K562 (cell line): Measurements from ENCODE around the gene ACADVL. TPM values are rescaled to one million over a fixed set of nuclear protein-coding genes. Genes with fewer than 3 reads are reported as not detected.

ENCODE experiments used
- CBFA2T3 ChIP-seq: fragments of 450-650 bp; IDR thresholded peaks from 2 replicates; pipeline ENCODE4 v1.6.1; 2017
- CCNT2 ChIP-seq: IDR thresholded peaks from 2 replicates; pipeline ENCODE4 v1.6.1; 2011; ENCODE audit warnings: borderline replicate concordance, low read depth, mild to moderate bottlenecking, moderate library complexity, mixed read lengths, low read length; ENCODE audit not compliant: insufficient read length; ENCODE audit errors: extremely low read depth
- DPF2 ChIP-seq: fragments of 450-650 bp; IDR thresholded peaks from 2 replicates; pipeline ENCODE4 v1.6.1; 2016
- EHMT2 ChIP-seq: fragments of 450-650 bp; IDR thresholded peaks from 2 replicates; pipeline ENCODE4 v1.6.1; 2018; ENCODE audit warnings: antibody characterized with exemption
- GTF2B ChIP-seq: IDR thresholded peaks from 2 replicates; pipeline ENCODE4 v1.6.1; 2011; ENCODE audit not compliant: insufficient read length; ENCODE audit errors: extremely low read depth
- IRF2 ChIP-seq: sonication (generic); formaldehyde crosslinking; IDR thresholded peaks from 2 replicates; pipeline ENCODE4 v1.8.1; 2022; ENCODE audit warnings: mild to moderate bottlenecking, missing genetic modification reagents
- KDM5B ChIP-seq: fragments of 200-600 bp; sonication (generic); IDR thresholded peaks from 2 replicates; pipeline ENCODE4 v1.6.1; 2012; ENCODE audit warnings: low read depth, mild to moderate bottlenecking, moderate library complexity, low read length, control low read depth, inconsistent platforms; ENCODE audit not compliant: insufficient replicate concordance
- PHF20 ChIP-seq: fragments of 450-650 bp; IDR thresholded peaks from 2 replicates; pipeline ENCODE4 v1.6.1; 2018; ENCODE audit not compliant: partially characterized antibody
- PHF8 ChIP-seq: fragments of 200-600 bp; sonication (generic); IDR thresholded peaks from 2 replicates; pipeline ENCODE4 v1.6.1; 2012; ENCODE audit warnings: mixed run types, mild to moderate bottlenecking, inconsistent platforms, low read length, moderate library complexity, borderline replicate concordance
- POLR2H ChIP-seq: IDR thresholded peaks from 2 replicates; pipeline ENCODE4 v1.6.1; 2016; ENCODE audit warnings: missing genetic modification characterization, low read depth, mild to moderate bottlenecking, control low read depth, missing compliant biosample characterization, moderate library complexity
- SUPT5H ChIP-seq: fragments of 450-650 bp; IDR thresholded peaks from 2 replicates; pipeline ENCODE4 v1.6.1; 2016
- ZBTB2 ChIP-seq: fragments of 450-650 bp; IDR thresholded peaks from 2 replicates; pipeline ENCODE4 v1.6.1; 2016; ENCODE audit warnings: antibody characterized with exemption
- ZBTB40 ChIP-seq, 2 experiments: fragments of 450-650 bp in 1 of 2; sonication (generic) in 1 of 2; formaldehyde crosslinking in 1 of 2; IDR thresholded peaks; 2 replicates each; pipeline versions ENCODE4 v1.7.1 to v1.9.0; 2016 to 2022; ENCODE audit warnings: inconsistent platforms in 1 of 2, mild to moderate bottlenecking in 1 of 2, missing genetic modification reagents in 1 of 2
- ZC3H11A ChIP-seq: IDR thresholded peaks from 2 replicates; pipeline ENCODE4 v1.6.1; 2012; ENCODE audit warnings: low read depth, low read length, improper control_type of control experiment
- ZNF830 ChIP-seq: fragments of 250-450 bp; sonication (Bioruptor Pico); IDR thresholded peaks from 2 replicates; pipeline ENCODE4 v1.5.0; 2021; ENCODE audit warnings: mild to moderate bottlenecking
- polyA plus RNA-seq, 8 experiments: library from polyadenylated mRNA; depleted of rRNA in 4 of 8; stranded (reverse) in 5 of 8; unstranded in 3 of 8; fragments of >200 nt; fragmentation: Nextera tagmentation in 2 of 8; fragmentation: Illumina TruSeq in 1 of 8; extraction: Ambion mirVana in 2 of 8; extraction: Trizol in 1 of 8; gene quantifications; 2 replicates each; pipeline versions ENCODE4 v1.2.1 to v1.2.3, GENCODE V29; 2011 to 2014; ENCODE audit warnings: inconsistent platforms in 1 of 8, missing spikeins in 1 of 8
- total RNA-seq, 7 experiments: library from RNA; depleted of rRNA in 6 of 7; stranded (reverse); fragments of >200 nt in 6 of 7; fragmentation: Illumina TruSeq in 2 of 7; extraction: Trizol in 2 of 7; gene quantifications; 2 replicates each; pipeline versions ENCODE4 v1.2.1 to v1.2.3, GENCODE V29; 2011 to 2021; ENCODE audit warnings: low replicate concordance in 1 of 7

Gene ACADVL
- total and polyA plus RNA-seq, 9 of the 15 experiments (the other 6 are each of a cell fraction or from before 2014, with no cell fraction given): 25.5 to 449 (median 214) TPM

- TF ChIP-seq GTF2B (no peak), CCNT2 (no peak), PHF8 (peak; percentile 49; the same call in 1 of the 2 replicates), ZC3H11A (no peak), DPF2 (peak; percentile 70), ZBTB40 (IDR thresholded peaks at IDR 0.05) (peak; percentile 57), ZBTB40 (CRISPR knock-in tag; IDR thresholded peaks at IDR 0.05) (no peak), POLR2H (no peak), SUPT5H (peak; percentile 59), KDM5B (peak; percentile 40), PHF20 (peak; percentile 50), EHMT2 (no peak), ZBTB2 (0 out of 2 replicates have a peak, but pooled peaks have one; percentile 56), CBFA2T3 (peak; percentile 21; the same call in 1 of the 2 replicates), ZNF830 (CRISPR knock-in tag) (no peak), IRF2 (CRISPR knock-in tag) (no peak)
Measured at GRCh38 chr17:7262935-7263800, 43.4 kb downstream of the ACADVL start (continued).
